ENCODE results near the gene SGCD.

DNA sequence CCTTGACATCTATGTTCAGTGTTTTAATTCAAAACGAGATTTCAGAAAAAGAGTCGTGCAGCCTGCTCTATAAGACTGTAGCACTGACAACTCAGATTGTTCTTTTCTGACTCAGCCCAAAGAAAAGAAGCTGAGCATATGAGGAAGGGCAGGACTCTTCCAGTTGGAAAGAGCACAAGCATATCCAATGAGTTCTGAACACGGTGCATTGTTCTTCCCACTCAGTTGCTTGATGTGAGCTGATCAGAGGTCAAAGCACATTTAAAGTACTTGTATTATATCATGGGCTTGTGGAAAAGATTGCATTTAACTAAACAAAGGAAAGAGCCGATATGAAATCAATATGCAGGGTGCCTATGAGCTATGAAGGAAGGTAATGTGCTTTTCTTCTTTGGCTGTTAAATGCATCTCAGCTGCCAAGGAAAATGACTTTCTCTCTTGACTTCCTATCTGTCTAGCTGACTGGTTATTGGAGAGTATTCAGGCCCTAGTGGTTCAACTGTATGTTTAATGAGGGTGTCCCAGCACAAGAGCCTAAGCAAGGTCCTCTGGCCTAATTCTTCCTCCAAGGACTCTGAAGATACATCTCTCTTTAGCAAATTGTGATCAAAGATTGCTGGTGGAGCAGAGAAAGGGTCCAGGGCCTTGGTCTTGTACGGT lies 296.5 kb downstream of the SGCD start:
- TF ChIP-seq POLR2AphosphoS5 (IDR thresholded peaks at IDR 0.05; ENCODE audit: low read depth, low read length) (no peak), REST (IDR thresholded peaks at IDR 0.05; ENCODE audit: insufficient read depth in 1 of 2, low read depth in 2 of 2, low read length in 2 of 2) (no peak)
